Activated T-helper 1 cell treated with anti-CD3 and anti-CD28 coated beads, Interleukin-2, amount 50 U/mL, for 16 hours (primary cell): ENCODE measurements around the gene TMC8.
"Not testable (repeated sequence)": the region's sequence is repeated elsewhere in the genome, so short reads cannot be mapped to it uniquely, and the experiment has no call there.

Experiments used
- DNase-seq, 2 donors: peaks; one replicate each; pipeline ENCODE4 v3.0.0-alpha.2; 2020; ENCODE audit warnings: low read depth in 1 of 2, low spot score in 1 of 2

TMC8 gene

DNA sequence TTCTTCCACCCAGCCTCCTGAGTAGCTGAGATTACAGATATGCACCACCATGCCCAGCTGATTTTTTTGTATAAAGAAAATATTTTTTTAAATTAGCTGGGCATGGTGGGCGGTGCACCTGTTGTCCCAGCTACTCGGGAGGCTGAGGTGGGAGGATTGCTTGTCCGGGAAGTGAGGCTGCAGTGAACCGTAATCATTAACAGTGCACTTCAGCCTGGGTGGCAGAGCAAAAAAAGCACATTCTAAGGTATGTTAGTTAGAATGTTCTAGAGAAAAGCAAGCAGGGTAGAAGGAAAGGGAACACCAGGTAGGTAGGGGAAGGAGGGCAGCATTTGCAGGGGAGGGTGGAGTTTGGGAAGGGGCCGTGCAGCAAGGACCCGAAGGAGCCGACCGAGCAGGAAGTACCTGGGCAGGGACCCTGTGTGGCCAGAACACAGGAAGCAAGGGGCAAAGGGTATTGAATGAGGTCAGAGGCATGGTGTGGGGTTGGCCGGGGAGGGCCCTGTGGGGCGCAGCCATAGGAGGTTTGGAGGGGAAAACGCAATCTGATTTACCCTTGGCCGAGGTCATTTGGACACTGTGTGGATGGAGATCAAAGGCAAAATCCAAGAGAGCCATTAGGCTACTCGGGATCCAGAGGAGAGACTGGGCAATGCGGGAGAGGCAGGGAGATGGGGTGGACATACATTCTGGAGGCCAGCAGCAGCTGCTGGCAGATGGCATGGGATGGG, 17.9 kb downstream of the TMC8 start:
- DNase-seq: no peak

DNA sequence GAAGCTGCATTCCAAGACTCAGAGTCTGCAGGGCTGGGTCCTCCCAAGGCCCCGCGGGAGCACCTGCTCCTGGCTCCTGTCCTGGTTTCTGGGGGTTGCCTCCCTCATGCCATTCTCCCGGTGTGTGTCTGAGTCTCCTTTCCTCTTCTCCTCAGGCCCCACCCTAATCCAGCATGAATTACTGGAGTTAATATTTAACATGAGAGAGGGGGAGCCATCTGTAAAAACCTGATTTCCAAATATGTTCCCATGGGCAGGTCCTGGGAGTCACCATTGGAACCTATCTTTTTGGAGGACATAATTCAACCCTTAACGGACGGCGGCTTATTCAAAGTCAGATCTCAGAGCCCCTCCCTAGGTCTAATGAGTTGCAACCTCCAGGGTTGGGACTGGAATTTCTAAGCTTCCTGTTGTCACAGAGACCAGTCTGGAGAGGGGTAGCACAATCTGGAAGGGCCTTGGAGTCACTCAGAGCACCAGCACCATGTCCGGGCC, 21.0 kb downstream of the TMC8 start:
- DNase-seq: no peak

DNA sequence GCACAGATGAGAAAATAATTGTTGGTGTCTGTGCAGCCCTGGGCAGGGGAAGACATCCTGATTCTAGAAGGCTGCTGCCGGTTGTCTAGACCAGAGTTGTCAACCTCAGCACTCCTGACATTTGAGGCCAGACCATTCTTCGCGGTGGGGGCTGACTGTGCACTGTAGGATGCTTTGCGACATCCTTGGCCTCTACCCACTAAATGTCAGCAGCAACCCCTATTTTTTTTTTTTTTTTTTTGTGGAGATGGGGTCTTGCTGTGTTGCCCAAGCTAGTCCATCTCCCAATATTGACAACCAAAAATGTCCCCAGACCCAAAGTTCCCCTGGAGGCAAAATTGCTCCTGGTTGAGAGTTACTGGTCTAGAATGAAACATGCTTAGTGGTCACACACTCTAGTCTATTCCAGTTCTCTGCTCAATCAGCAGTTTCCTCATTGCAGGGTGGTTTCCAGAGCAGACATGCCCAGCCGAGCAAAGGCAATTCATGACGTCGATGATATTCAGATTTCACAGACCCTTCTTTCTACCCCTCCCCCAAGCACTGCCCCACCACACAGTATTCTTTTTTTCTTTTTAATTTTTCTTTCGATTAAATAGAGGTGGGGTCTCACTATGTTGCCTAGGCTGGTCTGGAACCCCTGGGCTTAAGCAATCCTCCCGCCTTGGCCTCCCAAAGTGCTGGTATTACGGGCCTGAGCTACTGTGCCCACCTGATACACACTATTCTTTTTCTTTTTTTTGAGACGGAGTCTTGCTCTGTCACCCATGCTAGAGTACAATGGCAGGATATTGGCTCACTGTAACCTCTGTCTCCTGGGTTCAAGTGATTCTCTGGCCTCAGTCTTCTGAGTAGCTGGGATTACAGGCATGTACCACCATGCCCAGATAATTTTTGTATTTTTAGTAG, 24.6 kb downstream of the TMC8 start:
- no peak for DNase-seq

DNA sequence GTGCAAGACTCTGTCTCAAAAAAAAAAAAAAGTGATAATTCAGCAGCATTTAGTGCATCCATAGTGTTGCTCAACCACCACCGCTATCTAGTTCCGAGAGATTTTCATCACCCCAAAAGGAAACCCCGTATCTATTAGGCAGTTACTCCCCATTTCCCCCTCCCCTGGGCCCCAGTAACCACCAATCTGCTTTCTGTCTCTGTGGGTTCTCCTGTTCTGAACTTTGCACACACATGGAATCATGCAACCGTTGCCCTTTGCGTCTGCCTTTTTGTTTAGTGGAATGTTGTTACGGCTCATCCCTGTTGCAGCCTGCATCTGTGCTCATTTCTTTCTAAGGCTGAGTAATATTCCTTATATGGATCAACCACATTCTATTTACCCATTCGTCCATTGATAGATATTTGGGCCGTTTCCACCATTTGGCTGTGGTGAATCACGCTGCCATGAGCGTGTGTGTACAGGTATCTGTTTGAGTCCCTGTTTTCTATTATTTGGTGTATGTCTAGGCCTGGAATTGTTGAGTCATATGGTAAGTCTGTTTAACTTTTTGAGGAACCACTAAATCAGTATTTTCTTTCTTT, 29.1 kb downstream of the TMC8 start:
- DNase-seq: no peak

DNA sequence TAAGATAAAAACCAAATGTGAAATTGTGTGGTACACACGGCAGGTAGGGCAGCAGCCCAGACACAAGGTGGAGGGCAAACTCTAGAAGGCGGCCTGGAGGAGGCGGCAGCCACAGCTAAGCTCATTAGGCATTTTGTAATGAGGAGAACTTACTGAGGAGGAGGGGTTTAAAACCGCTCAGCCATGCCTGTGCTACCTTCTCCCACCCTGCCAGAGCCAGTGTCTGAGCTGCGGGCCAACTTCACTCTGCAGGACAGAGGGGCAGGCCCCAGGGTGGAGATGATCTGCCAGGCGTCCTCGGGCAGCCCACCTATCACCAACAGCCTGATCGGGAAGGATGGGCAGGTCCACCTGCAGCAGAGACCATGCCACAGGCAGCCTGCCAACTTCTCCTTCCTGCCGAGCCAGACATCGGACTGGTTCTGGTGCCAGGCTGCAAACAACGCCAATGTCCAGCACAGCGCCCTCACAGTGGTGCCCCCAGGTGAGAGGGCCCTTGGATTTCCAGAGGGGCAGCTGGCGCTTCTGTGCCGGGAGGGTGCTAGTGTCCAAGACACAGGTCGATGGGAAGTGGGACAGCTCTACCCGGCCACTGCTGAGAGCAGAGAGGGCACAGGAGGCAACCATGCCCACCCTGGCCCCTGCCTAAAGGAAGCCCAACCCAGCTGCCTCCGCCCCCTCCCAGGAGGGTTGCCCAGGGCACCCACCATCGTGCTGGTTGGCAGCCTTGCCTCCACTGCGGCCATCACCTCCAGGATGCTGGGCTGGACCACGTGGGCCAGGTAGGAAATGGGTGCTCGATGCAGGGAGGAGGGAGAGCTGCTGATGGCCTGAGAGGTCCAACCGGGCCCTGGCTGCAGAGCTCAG, 33.5 kb downstream of the TMC8 start:
- DNase-seq: no peak

DNA sequence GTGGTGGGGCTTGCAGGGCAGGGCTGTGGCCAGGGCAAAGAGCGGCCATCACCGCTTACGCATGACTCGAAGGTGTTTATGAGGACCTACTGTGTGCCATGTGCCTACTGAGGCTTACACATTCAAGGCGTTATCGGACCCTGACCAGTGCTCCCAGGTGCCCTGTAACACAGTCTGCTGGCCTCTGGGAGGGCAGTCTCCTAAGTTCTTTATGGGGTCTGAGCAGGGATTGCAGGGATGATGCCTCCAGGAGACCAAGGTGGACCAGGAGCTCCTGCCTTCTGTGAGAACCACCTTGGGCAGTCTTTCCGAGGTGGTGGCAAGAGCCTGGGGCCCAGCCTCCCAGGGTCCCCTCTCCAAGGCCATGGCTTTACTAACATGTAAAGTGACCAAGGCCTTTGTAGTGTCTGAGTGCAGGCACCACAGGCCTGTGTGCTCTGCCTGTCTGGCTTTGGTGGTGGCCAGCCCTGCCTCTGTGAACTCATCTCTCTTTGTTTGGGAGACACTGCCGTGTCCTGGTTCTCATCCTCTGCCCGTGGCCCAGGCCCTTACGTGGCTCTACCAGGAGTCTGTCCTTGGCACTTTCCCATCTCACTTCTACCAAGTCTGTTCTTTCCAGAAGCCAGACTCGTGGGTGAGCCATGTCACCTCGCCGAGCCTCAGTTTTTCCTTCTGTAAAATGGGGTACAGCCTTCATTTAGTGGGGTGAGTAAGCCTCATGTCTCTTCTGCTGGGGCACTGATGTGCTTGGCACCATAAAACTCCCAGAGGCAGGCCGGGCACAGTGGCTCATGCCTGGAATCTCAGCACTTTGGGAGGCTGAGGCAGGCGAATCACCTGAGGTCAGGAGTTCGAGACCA, 34.4 kb downstream of the TMC8 start:
- no peak for DNase-seq

DNA sequence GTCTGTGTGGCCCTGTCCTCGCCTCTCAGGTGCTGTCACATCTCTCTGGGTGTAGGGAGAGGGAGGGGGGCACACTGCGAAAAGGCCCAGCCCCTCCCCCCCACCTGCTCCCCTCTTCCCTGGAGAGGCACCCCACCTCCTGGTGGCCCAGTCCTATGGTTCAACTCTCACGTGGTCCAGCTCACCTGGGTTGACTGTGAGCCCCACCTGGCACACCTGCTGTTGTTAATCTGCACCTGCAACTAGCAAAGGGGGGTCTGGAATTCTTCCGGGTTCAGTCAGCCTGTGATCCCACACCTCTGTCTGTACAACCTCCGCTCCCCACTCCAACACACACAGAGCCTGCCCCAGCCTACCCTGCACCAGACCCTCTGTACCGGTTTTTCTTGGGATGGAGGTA, 35.8 kb downstream of the TMC8 start:
- no peak for DNase-seq

DNA sequence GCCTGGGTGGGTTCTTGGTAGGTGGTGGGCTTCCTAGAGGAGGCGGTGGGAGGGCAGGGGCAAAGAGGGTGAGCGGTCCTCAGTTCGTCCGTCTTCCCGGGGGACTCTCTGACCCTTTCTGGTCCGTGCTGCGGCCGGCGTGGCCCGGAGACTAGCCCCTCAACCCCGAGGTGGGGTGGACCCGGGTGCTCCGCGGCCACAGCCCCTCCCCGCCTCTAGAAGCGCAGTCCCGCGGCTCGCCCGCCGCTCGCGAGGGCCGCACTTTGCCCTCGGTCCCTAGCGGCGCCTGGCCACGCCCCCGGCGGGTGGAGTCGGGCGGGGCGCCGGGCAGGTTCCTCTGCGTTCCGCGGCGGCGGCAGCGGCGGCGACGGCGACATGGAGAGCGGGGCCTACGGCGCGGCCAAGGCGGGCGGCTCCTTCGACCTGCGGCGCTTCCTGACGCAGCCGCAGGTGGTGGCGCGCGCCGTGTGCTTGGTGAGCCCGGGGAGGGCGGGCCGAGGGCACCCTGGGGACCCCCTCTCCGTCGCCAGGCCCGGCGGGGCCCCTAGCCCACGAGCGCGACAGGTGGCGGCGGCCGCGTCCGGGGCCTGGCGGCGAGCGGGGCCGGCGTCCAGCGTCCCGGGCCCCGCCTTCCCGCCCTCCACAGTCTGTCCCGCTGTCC, 37.8 kb downstream of the TMC8 start, which contains the start of gene SYNGR2:
Gene SYNGR2, plus strand, starts transcription at position 340 of the 661 bp plus-strand sequence. Its CDS starts 36 bp downstream, at position 376.
- DNase-seq: peak; percentile 74 to 82

DNA sequence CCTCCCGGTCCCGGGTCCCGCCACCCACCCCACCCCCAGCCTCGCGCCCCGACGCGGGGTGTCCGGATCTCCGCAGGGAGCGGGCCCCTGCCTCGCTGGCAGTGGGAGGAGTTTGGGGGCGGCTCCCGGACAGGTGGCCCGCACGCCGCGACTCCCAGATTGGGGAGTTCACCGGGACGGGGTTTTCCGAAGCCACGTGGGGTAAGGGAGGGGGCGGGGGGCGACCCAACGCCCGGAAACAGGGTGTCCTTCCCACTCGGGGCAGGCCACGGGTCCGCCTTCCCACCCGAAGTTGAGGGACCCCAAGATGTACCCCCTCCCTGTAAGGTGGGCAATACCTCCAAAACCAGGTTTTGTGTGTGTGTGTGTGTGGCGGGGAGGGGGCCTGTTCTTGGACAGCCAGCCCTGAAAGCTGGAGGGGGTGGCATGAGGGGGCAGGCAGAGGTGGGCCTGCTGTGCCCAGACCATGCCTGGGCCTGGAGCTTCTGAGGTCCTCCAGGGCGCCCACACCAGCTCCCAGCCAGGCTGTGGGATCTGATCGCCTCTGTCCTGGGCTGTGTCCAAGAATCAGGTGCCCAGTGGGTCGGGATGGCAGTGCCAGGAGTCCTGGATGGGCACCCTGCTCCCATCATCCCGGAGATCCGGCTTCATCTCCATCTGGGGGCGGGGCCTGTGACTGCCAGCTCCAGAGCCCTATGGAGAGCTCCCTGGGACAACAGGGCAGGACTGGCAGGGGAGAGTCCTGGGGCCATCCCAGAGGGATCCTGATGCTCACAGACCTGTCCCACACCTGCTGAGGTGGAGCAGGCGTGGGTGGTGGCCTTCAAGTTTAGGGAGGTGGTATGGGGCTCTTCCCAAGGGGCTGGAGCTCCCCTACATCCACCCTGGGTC, 38.6 kb downstream of the TMC8 start:
- peak in 1 of 2 donors; percentile 57 for DNase-seq

DNA sequence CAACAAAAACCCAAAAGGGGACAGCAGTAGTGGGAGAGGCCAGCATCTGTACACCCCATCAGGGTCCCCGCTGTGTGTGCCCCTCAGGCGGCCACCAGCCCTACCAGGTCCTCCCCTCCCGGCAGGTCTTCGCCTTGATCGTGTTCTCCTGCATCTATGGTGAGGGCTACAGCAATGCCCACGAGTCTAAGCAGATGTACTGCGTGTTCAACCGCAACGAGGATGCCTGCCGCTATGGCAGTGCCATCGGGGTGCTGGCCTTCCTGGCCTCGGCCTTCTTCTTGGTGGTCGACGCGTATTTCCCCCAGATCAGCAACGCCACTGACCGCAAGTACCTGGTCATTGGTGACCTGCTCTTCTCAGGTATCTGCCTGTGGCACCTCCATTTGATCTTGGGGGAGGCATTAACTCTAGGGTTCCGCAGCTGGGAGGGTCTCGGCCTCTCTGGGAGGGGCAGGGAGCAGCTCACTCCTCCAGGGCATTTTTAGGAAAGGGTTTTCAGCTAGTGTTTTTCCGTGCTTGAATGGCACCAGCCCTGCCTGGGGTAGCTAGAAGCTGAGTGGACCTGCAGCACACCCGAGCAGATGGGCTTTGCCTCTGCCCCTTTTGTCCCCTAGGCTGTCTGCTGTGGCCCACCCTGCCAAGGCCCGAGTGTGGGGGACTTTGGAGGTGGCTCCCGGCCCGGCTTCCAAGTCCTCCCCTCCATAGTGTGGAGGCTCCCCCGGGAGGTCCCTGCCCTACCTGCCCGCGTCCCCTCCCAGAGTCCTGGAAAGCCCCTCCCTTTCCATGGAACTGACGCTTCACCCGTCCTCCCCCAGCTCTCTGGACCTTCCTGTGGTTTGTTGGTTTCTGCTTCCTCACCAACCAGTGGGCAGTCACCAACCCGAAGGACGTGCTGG, 40.4 kb downstream of the TMC8 start:
- DNase-seq: no peak

DNA sequence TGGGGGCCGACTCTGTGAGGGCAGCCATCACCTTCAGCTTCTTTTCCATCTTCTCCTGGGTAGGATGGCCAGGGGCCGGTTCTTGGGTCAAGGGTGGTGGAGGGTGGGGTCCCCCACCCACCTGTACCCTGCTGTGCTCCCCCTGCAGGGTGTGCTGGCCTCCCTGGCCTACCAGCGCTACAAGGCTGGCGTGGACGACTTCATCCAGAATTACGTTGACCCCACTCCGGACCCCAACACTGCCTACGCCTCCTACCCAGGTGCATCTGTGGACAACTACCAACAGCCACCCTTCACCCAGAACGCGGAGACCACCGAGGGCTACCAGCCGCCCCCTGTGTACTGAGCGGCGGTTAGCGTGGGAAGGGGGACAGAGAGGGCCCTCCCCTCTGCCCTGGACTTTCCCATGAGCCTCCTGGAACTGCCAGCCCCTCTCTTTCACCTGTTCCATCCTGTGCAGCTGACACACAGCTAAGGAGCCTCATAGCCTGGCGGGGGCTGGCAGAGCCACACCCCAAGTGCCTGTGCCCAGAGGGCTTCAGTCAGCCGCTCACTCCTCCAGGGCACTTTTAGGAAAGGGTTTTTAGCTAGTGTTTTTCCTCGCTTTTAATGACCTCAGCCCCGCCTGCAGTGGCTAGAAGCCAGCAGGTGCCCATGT, 41.1 kb downstream of the TMC8 start:
- DNase-seq: not testable (repeated sequence)

DNA sequence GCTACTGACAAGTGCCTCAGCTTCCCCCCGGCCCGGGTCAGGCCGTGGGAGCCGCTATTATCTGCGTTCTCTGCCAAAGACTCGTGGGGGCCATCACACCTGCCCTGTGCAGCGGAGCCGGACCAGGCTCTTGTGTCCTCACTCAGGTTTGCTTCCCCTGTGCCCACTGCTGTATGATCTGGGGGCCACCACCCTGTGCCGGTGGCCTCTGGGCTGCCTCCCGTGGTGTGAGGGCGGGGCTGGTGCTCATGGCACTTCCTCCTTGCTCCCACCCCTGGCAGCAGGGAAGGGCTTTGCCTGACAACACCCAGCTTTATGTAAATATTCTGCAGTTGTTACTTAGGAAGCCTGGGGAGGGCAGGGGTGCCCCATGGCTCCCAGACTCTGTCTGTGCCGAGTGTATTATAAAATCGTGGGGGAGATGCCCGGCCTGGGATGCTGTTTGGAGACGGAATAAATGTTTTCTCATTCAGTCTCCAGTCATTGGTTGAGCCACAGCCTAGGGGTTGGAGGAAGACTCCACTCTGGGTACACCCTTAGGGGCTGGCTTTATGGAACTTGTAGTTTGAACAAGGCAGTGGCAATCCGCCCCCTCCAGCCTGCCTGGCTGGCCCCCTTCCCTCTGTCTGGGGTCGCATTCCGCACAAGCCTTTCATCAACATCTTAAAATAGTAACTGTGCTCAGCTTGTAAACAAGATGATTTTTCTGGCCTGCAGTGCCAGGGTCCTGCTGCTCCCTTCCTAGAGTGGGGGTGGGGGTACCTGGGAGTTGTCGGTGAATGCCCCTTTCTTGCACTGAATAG, 41.9 kb downstream of the TMC8 start:
- no peak for DNase-seq

DNA sequence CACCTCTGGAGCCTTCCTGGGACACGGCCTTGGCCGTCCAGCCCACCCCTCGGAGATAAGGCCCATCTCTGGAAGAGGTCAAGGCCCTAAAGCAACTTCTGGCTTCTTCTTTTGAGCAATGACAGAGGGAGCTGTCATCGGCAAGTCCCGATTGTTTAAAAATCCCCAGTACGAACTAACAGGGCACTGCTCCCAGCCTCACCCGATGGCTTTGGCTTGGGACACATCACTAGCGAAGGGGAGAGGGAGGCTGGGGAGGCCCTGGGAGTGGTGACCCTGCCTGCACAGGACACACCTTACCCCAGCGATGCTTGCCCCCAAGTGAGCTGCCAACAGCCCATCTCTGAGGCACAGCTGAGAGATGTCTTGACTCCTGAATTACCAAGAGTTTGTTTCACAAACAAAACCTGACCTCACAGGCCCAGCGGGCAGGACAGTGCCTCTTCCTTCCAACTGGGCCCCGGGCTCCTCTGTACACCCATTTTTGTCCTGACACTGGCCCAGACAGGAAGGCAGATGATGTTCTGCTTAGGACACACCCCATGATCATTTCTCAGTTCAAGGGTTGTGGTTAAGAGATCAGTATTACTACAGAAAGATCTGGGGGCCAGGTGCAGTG, 42.6 kb downstream of the TMC8 start:
- DNase-seq: no peak

DNA sequence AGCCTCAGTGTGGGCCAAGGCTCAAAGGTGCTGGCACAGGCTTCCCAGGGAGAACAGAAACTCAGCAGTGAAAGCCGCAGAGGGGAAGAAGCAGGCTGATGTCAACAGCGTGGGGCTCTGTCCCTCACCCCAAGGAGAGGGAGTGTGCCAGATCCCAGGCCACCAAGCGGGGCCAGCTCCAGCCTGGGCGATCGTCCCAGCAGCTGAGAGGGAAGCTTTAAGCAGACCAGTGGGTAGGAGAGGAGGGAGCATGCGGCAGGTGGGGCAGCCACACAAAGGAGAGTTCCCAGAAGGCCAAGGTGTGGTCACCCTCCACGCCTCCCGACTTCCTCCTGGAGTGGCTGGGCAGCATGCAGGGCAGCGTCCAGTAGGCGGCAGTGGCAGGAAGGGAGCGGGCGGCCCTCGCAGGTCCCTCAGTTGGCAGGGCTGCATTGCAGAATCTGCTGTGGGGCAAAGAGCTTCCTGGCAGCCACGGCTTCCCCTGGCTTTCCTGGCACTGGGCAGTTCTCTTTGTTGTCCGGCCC, 43.8 kb downstream of the TMC8 start:
- no peak for DNase-seq
